NCI-H524 (cell line): ENCODE measurements around the gene ATP13A4.
"Not testable (repeated sequence)": the region's sequence is repeated elsewhere in the genome, so short reads cannot be mapped to it uniquely, and the experiment has no call there.

Experiments used
- DNase-seq, 2 experiments: peaks; one replicate each; lab custom pipeline; 2025; lab: John Stamatoyannopoulos, UW

ATP13A4 gene

DNA sequence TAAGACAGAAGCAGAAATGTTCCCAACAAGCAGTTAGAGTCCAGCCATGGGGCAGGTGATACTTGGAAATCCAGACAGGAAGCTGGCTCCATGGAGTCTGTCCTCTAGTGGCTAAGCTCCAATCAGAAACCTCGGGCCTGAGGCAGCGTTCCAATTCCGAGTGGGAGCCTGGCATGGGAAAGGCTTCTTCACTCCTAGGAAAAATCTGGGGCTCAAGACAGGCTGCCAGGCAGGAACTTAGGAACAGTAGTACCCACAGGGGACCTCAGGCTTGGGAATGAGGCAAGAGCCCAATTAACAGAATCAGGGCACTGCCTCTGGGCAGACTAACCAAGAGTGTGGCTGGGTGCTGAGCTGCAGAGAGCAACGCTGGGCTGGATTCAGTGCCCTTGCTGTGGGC lies 6.2 kb upstream of the ATP13A4 start:
- no peak for DNase-seq

GRCh38 chr3:193560091-193560490 lies 5.4 kb upstream of the ATP13A4 start:
- DNase-seq: no peak

DNA sequence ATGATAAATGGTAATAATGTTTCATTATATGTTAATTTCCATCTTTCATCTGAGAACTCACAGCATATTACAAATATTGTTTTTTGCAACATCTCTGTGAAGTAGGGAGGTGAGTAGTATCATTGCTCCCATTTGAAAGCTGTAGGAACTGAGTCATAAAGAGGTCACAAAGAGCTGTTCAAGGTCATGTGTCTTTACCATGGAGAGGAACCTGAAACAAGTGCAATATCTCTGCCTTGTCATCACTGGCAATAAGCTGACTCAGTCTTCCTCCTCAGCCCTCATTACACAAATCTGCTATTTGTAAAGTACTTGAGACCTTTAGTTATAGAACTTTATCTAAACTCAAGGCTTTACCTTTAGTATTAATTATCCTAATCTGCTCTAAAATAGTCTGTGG lies 4.4 kb upstream of the ATP13A4 start:
- DNase-seq: no peak

GRCh38 chr3:193556841-193557240 lies 2.1 kb upstream of the ATP13A4 start:
- no peak for DNase-seq

GRCh38 chr3:193553586-193553985 lies 1.1 kb downstream of the ATP13A4 start:
- DNase-seq: no peak

- DNase-seq: no peak
These were observed 1.8 kb downstream of the ATP13A4 start for GRCh38 chr3:193552923-193553322.

GRCh38 chr3:193548406-193548805 lies 6.3 kb downstream of the ATP13A4 start:
- no peak for DNase-seq

DNA sequence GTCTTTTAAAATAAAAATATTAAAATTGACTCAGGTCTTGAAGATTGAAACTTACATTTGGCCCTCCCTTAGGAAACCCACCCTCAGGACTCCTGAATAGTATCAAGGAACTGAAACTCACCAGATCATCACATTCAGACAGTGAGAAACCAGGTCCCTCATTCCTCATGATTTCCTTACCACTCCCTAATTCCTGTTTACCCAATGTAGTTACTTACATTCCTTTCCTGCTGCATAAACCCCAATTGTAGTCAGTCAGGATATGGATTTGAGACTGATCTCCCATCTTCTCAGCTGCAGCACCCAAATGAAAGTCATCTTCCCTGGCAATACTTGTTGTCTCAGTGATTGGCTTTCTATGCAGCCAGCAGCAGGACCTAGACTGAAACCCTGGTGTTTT lies 8.6 kb downstream of the ATP13A4 start:
- no peak for DNase-seq

DNA sequence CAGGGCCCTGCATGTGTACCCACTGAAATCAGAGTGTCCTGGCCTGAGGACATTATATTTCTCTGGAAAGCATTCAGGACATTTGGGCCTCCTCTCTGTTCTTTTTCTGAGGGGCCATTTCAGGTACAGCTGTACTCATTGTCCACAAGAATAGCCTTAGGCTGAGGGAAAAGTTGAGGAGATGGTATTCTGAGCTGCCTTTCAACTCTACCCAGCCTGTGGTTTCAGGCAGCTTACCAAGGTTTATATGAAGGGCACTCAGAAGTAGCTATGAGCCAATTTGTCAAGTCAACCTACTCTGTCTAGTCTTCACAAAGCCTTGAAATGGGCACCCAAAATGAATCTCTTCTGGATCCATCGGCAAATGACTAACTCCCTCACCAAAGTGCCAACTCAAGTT lies 9.4 kb downstream of the ATP13A4 start:
- DNase-seq: no peak

GRCh38 chr3:193544289-193544688 lies 10.4 kb downstream of the ATP13A4 start:
- no peak for DNase-seq

DNA sequence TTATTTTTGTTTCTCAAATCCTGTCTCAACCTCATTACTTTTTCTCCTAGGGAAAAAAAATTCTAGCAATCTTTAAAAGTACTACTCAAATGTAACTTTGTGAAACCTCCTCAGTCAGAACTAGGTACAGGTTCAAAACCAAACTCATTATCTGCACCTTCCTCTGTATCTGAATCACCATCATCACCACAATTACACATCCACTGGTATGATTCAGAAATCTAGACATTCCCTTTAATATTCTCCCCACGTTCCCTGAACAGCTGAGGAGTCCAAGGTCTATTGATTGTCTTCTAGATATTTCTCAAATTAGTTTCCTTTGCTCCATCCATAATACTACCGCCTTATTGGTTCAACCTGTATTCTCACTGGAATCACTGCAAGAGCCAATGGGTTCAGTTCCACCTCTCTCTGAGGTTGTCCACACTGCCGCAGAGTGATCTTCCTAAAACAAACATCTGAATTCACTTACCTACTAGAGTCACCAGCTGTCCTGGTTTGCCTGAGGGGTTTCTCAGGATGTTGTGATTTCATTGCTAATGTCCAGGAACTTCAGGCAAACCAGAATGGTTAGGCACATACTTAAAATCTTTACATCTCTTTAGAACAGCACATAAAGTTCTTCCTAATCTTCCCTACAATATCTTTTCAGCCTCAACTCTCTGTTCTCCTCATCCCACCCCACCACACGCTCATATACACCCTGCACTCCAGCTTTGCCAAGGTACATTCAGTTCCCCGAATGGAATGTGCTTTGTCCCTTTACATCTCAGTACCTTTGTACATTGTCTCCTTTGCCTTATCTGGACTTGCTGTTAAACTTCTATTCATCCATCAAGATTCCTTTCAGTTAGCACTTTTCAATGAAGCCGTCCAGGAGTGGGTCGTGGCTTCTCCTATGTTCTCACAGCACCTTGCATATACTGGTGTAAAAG lies 24.2 kb downstream of the ATP13A4 start:
- DNase-seq: no peak

- not testable (repeated sequence) for DNase-seq
These were observed 28.6 kb downstream of the ATP13A4 start for GRCh38 chr3:193526085-193526484.

DNA sequence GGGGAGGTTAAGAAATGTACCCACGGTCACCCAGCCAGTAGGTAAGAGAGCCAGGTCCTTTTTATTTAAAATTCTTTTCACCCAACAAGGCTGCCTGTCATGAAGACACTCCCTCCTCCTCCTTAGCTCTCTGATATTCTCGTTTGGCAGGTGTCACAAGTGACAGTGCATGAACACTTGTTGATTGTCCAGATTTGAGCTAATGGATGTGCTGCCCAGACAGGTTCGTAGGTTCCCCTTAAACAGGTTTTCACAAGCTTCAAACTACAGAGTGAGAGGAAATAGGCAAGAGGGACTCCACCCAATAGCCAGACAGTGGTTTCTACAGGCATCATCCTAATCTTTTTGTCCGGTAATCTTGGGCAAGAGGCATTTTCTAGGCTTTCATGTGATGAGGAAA lies 32.2 kb downstream of the ATP13A4 start:
- DNase-seq: no peak

- no peak for DNase-seq
These were observed 34.0 kb downstream of the ATP13A4 start for GRCh38 chr3:193520738-193521137.

- DNase-seq: no peak
These were observed 38.7 kb downstream of the ATP13A4 start for GRCh38 chr3:193515966-193516365.

- no peak for DNase-seq
These were observed 44.5 kb downstream of the ATP13A4 start for GRCh38 chr3:193510154-193510553.

DNA sequence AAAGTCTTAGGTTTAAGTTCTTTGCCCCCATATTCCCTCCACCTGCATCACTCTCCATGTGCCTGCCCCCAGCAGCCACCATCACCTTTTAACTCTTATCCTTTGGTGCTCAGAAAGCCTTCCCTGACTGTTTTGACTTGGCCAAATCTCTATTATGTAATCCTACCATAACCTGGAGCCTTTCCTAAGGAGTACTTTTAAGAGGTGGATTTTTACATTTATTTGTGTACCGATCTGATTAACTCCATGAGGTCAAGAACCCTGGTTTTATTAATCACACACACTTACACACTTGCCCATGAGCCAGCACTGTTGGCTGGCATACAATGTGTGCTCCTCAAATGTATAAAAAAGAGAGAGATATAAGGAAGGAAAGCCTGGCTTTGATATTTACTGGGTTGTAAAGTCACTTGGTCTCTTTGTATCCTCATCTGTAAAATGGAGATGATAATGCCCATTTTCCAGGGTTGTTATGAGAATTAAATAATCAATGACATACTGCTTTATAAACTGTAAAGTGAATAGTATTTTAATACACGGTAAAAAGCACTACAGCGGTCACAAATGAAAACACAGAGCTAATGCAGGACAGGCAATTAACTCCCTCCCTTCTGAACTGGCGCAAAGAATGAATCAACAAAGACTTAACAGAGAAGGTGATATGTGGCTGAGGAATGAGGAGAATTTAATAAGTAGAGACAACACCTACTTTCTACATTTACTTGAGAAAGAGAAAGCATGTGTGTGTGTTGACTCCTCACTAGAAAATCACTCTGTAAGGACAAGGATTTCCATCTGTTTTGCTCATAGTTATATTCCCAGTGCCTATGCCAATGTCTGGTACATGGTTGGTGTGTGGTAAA lies 45.4 kb downstream of the ATP13A4 start:
- no peak for DNase-seq

DNA sequence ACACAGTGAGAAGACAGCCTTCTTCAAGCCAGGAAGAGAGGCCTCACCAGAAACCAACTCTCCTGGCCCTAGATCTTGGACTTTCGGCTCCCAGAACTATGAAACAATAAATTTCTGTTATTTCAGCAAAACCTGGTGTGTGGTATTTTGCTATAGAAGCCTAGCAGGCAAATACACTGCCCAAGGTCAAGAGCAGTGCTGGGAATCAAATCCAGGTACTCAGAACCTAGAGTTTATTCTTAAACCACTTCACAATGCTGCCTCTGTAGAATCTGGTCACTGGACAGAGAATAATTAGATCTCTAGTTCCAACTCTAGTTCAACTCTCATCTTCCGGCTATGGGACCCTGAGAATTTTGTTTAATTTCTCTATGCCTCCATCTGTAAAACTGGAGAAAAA lies 46.6 kb downstream of the ATP13A4 start:
- no peak for DNase-seq

GRCh38 chr3:193507566-193507965 lies 47.1 kb downstream of the ATP13A4 start:
- DNase-seq: no peak

DNA sequence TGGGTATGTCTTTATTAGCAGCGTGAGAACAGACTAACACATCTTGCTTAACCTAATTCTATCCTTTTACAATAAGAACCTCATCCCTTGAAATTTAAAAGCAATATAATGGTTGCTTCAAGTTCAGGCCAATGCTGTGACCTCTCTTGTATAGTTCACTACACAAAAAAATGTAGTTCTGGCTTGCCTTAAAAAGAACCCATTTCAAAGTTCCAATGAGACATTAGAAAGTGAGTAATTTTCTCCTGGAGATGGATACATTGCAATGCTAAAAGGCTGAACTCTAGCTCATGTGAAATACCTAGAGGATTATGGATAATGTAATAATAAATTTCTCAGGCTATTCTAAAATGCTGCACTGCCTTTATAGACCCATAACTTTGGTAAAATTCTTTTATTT lies 47.8 kb downstream of the ATP13A4 start:
- DNase-seq: no peak

- DNase-seq: no peak
These were observed 51.8 kb downstream of the ATP13A4 start for GRCh38 chr3:193502871-193503270.

DNA sequence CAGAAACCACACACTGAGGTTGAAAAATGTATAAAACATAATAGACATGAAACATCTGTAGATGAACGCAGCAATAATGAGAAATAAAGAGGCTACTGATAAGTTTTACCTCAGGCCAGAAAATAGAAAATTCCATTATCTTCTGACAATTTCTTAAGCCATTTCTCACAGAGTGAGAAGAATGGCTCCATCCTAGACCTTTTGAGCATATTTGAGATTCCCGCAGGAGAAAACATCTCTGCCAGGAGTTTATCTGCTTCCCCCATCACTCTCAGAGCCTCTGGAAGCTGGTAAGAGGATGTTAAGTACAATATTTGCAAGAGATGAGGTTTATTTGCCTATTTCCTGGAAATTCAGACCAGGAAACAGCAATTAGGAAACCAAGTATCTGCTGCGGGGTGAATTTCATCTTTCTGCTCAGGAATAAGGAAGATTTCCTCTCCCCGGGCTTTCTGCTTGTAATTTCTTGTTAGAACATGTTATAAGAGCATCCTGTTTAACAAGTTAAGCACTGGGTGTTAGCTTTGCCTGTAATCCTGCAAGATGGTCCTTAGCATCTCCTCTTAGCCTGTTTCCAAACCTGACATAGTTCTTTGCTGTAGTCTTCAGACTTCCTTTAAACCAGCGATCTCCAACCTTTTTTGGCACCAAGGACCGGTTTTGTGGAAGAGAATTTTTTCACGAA lies 54.8 kb downstream of the ATP13A4 start:
- DNase-seq: no peak
